HCT116 (cell line): ENCODE measurements around the gene ANKLE2. TPM values are rescaled to one million over a fixed set of nuclear protein-coding genes. Genes with fewer than 3 reads are reported as not detected.

ENCODE experiments used
- ATAC-seq: fragments of 200-7000 bp; cut with Tn5 transposase; 2 replicates; pipeline ENCODE4 v1.9.1; 2020; ENCODE audit warnings: mild to moderate bottlenecking, moderate library complexity
- BruUV-seq: library from RNA; stranded (reverse); fragments of 400-500 nt; replicated peaks from 2 replicates; lab custom pipeline; 2021; lab: Mats Ljungman, UMichigan
- CTCF ChIA-PET: fragments of 300-600 bp; sonication (Branson Sonifier 250); formaldehyde crosslinking; loops from one replicate; lab custom pipeline; 2021; ENCODE audit warnings: antibody characterized with exemption; lab: Charles Lee
- POLR2A ChIA-PET: fragments of 300-600, 350-600 bp; sonication (Branson Sonifier 250); formaldehyde crosslinking; loops from one replicate; lab custom pipeline; 2021; ENCODE audit warnings: antibody characterized with exemption; lab: Charles Lee
- RAD21 ChIA-PET, 2 experiments: fragments of 300-600 bp; sonication (Branson Sonifier 250); formaldehyde crosslinking; loops; one replicate each; lab custom pipeline; 2023; ENCODE audit warnings: low total read pairs in 2 of 2; ENCODE audit not compliant: uncharacterized antibody in 2 of 2, unreplicated experiment in 2 of 2, low non-redundant PET in 1 of 2; lab: Charles Lee
- DNase-seq: peaks from one replicate; pipeline ENCODE4 v3.0.0-alpha.2; 2010; ENCODE audit warnings: low read depth, low spot score
- H2AFZ ChIP-seq: fragments of 200-600 bp; shearing (Covaris generic), sonication (generic); 2 replicates; pipeline ENCODE4 v1.6.1; 2017; ENCODE audit warnings: low read depth, mixed run types, mixed read lengths, antibody characterized with exemption, low read length; ENCODE audit not compliant: poor library complexity, severe bottlenecking
- H3K27ac ChIP-seq: 2 replicates; pipeline ENCODE4 v1.5.1; 2012; ENCODE audit warnings: low read depth, low read length
- H3K27me3 ChIP-seq: fragments of 200-600 bp; sonication (generic); 2 replicates; pipeline ENCODE4 v1.6.1; 2016; ENCODE audit warnings: mixed run types, low read length, mixed read lengths; ENCODE audit not compliant: insufficient read depth
- H3K36me3 ChIP-seq, 2 experiments: fragments of 200-500 bp in 1 of 2; fragments of 200-600 bp in 1 of 2; sonication (Bioruptor generic) in 1 of 2; sonication (generic) in 1 of 2; 2 replicates each; pipeline versions ENCODE4 v1.5.1 to v1.6.1; 2014 to 2016; ENCODE audit warnings: low read length in 2 of 2, inconsistent platforms in 1 of 2, mixed read lengths in 1 of 2, mixed run types in 1 of 2; ENCODE audit not compliant: insufficient read depth in 2 of 2, control insufficient read depth in 1 of 2
- H3K4me1 ChIP-seq, 2 experiments: fragments of 200-600 bp in 1 of 2; sonication (generic) in 1 of 2; 2 replicates each; pipeline versions ENCODE4 v1.5.1 to v1.6.1; 2012 to 2017; ENCODE audit warnings: low read length in 2 of 2, inconsistent platforms in 1 of 2, mild to moderate bottlenecking in 1 of 2, mixed read lengths in 1 of 2, mixed run types in 1 of 2, moderate library complexity in 1 of 2; ENCODE audit not compliant: insufficient read depth in 2 of 2, control insufficient read depth in 1 of 2
- H3K4me2 ChIP-seq: fragments of 200-600 bp; sonication (generic); 2 replicates; pipeline ENCODE4 v1.6.1; 2017; ENCODE audit warnings: mixed run types, low read length, mixed read lengths
- H3K4me3 ChIP-seq, 2 experiments: fragments of 200-600 bp in 1 of 2; sonication (generic) in 1 of 2; replicated peaks in 1 of 2; 2 replicates each; pipeline ENCODE4 v1.5.1; 2011 to 2016; ENCODE audit warnings: low read length in 2 of 2, control low read depth in 1 of 2, low read depth in 1 of 2, mild to moderate bottlenecking in 1 of 2, mixed read lengths in 1 of 2, mixed run types in 1 of 2
- H3K79me2 ChIP-seq: fragments of 200-600 bp; sonication (generic); 2 replicates; pipeline ENCODE4 v1.6.1; 2017; ENCODE audit warnings: mild to moderate bottlenecking, mixed run types, low read length, moderate library complexity, mixed read lengths; ENCODE audit not compliant: insufficient read depth
- H3K9ac ChIP-seq: fragments of 200-600 bp; sonication (generic); 2 replicates; pipeline ENCODE4 v1.6.1; 2016; ENCODE audit warnings: low read length, mixed read lengths
- H3K9me2 ChIP-seq: fragments of 200-600 bp; sonication (generic), shearing (Covaris generic); 2 replicates; pipeline ENCODE4 v1.6.1; 2017; ENCODE audit warnings: mixed run types, mild to moderate bottlenecking, moderate library complexity; ENCODE audit not compliant: insufficient read depth
- H3K9me3 ChIP-seq, 2 experiments: fragments of 200-500 bp in 1 of 2; fragments of 200-600 bp in 1 of 2; sonication (Bioruptor generic) in 1 of 2; sonication (generic) in 1 of 2; 2 replicates each; pipeline ENCODE4 v1.6.1; 2014 to 2017; ENCODE audit warnings: low read length in 2 of 2, mixed read lengths in 2 of 2, inconsistent platforms in 1 of 2, low read depth in 1 of 2, mild to moderate bottlenecking in 1 of 2, mixed run types in 1 of 2, moderate library complexity in 1 of 2; ENCODE audit not compliant: control insufficient read depth in 1 of 2, insufficient read depth in 1 of 2
- H4K20me1 ChIP-seq: fragments of 200-600 bp; sonication (generic), shearing (Covaris generic); 2 replicates; pipeline ENCODE4 v1.6.1; 2017; ENCODE audit warnings: mixed run types, mild to moderate bottlenecking, moderate library complexity; ENCODE audit not compliant: insufficient read depth
- EZH2phosphoT487 ChIP-seq: fragments of 200-600 bp; IDR thresholded peaks from 2 replicates; pipeline ENCODE4 v1.6.1; 2018; ENCODE audit warnings: antibody characterized with exemption, borderline replicate concordance
- JUND ChIP-seq: IDR thresholded peaks from 2 replicates; pipeline ENCODE4 v1.6.1; 2012
- RAD21 ChIP-seq: IDR thresholded peaks from 2 replicates; pipeline ENCODE4 v1.6.1; 2012; ENCODE audit warnings: low read depth, mild to moderate bottlenecking
- SRF ChIP-seq: IDR thresholded peaks from 2 replicates; pipeline ENCODE4 v1.6.1; 2012; ENCODE audit warnings: low read depth
- TCF7L2 ChIP-seq: IDR thresholded peaks from 2 replicates; pipeline ENCODE4 v1.7.0; 2011; ENCODE audit warnings: borderline replicate concordance, inconsistent platforms; ENCODE audit not compliant: insufficient read depth, insufficient read length; ENCODE audit errors: extremely low read depth
- YY1 ChIP-seq: IDR thresholded peaks from 2 replicates; pipeline ENCODE4 v1.6.1; 2011; ENCODE audit warnings: low read length, low read depth, moderate library complexity, mild to moderate bottlenecking; ENCODE audit not compliant: insufficient replicate concordance; ENCODE audit errors: extremely low read depth
- intact Hi-C: fragments of 100-400 bp; cut with micrococcal nuclease; formaldehyde crosslinking; loops from 2 replicates; pipeline ENCODE4 v1.10.0; 2022
- total RNA-seq: library from RNA; stranded (reverse); gene quantifications from one replicate; pipeline ENCODE4 v1.2.1, GENCODE V29; 2021; ENCODE audit not compliant: unreplicated experiment
- TF ChIP-seq, protein P1 (sequence below): IDR thresholded peaks from 2 replicates; pipeline ENCODE4 v1.6.1; 2012; ENCODE audit warnings: low read depth
- TF ChIP-seq, protein P2 (sequence below): IDR thresholded peaks from 2 replicates; pipeline ENCODE4 v1.6.1; 2011; ENCODE audit warnings: mild to moderate bottlenecking, low read length, moderate library complexity; ENCODE audit not compliant: insufficient replicate concordance; ENCODE audit errors: extremely low read depth

The ANKLE2 gene
- total RNA-seq, 1 experiment from 2014 or later = 68.8 TPM

DNA sequence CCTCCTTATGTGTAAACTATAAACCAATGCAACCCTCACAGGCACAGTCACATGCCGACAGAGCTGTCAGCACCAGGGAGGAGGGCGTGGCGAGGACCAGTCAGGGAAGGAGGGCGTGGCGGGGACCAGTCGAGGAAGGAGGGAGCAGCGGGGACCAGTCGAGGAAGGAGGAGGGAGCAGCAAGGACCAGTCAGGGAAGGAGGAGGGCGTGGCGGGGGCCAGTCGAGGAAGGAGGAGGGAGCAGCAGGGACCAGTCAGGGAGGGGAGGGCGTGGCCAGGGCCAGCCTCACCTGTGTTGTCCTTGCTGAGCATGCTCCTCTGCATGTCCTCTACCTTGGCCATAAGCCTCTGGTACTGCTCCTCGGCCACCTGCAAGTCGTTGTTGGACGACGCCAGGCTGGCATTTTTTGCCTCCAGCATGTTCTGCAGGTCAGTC is 42.8 kb upstream of the ANKLE2 start:
- ChIA-PET RAD21 (no interaction called here), POLR2A (no interaction called here), CTCF (no interaction called here)
- Histone ChIP-seq H3K27ac (no peak overlapping the region), H3K79me2 (peaks cover 11% of the 10 kb centered on the region), H3K9ac (no peak overlapping the region), H3K4me1 (no peaks in the 10 kb centered on the region), H3K9me2 (no peaks in the 10 kb centered on the region), H3K4me2 (no peak overlapping the region), H3K36me3 (peaks cover 37 to 44% of the 10 kb centered on the region in 2 experiments; a peak in 3 of 4 replicates)
- no TSS peak for BruUV-seq
- TF ChIP-seq EZH2phosphoT487 = no peak
- TF ChIP-seq, protein P1, sequence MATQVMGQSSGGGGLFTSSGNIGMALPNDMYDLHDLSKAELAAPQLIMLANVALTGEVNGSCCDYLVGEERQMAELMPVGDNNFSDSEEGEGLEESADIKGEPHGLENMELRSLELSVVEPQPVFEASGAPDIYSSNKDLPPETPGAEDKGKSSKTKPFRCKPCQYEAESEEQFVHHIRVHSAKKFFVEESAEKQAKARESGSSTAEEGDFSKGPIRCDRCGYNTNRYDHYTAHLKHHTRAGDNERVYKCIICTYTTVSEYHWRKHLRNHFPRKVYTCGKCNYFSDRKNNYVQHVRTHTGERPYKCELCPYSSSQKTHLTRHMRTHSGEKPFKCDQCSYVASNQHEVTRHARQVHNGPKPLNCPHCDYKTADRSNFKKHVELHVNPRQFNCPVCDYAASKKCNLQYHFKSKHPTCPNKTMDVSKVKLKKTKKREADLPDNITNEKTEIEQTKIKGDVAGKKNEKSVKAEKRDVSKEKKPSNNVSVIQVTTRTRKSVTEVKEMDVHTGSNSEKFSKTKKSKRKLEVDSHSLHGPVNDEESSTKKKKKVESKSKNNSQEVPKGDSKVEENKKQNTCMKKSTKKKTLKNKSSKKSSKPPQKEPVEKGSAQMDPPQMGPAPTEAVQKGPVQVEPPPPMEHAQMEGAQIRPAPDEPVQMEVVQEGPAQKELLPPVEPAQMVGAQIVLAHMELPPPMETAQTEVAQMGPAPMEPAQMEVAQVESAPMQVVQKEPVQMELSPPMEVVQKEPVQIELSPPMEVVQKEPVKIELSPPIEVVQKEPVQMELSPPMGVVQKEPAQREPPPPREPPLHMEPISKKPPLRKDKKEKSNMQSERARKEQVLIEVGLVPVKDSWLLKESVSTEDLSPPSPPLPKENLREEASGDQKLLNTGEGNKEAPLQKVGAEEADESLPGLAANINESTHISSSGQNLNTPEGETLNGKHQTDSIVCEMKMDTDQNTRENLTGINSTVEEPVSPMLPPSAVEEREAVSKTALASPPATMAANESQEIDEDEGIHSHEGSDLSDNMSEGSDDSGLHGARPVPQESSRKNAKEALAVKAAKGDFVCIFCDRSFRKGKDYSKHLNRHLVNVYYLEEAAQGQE = no peak
- TF ChIP-seq YY1 = no peak
- TF ChIP-seq TCF7L2 = no peak
- TF ChIP-seq SRF = no peak
- no peak for TF ChIP-seq RAD21
- TF ChIP-seq JUND = no peak
- TF ChIP-seq, protein P2, sequence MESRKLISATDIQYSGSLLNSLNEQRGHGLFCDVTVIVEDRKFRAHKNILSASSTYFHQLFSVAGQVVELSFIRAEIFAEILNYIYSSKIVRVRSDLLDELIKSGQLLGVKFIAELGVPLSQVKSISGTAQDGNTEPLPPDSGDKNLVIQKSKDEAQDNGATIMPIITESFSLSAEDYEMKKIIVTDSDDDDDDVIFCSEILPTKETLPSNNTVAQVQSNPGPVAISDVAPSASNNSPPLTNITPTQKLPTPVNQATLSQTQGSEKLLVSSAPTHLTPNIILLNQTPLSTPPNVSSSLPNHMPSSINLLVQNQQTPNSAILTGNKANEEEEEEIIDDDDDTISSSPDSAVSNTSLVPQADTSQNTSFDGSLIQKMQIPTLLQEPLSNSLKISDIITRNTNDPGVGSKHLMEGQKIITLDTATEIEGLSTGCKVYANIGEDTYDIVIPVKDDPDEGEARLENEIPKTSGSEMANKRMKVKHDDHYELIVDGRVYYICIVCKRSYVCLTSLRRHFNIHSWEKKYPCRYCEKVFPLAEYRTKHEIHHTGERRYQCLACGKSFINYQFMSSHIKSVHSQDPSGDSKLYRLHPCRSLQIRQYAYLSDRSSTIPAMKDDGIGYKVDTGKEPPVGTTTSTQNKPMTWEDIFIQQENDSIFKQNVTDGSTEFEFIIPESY = no peak
- TF ChIP-seq, all 23 proteins: peak for 0
- H2AFZ ChIP-seq = no peak overlapping the region
- H3K27me3 ChIP-seq = no peaks in the 10 kb centered on the region
- no peak overlapping the region for H3K4me3 ChIP-seq
- no peaks in the 10 kb centered on the region for H4K20me1 ChIP-seq
- ATAC-seq (peak; percentile 84), DNase-seq (no peak)
- intact Hi-C loops = no loop called here
- no peaks in the 10 kb centered on the region for H3K9me3 ChIP-seq
